IMR-90 (cell line): Measurements from ENCODE around the gene SCAF4. TPM values are rescaled to one million over a fixed set of nuclear protein-coding genes. Genes with fewer than 3 reads are reported as not detected.

Experiments
- ATAC-seq: fragments of 200-7000 bp; cut with Tn5 transposase; 2 replicates; pipeline ENCODE4 v1.9.1; 2020; ENCODE audit warnings: low read depth, mild to moderate bottlenecking, moderate library complexity
- BruUV-seq: library from RNA; stranded (reverse); fragments of 400-500 nt; replicated peaks from 2 replicates; lab custom pipeline; 2021; lab: Mats Ljungman, UMichigan
- CTCF ChIA-PET: fragments of 300-600 bp; formaldehyde crosslinking; extraction: SDS; loops from one replicate; lab custom pipeline; 2021; ENCODE audit warnings: antibody characterized with exemption; lab: Yijun Ruan, JAX
- POLR2A ChIA-PET: fragments of 300-600 bp; sonication (Branson Sonifier 250); formaldehyde crosslinking; loops from one replicate; lab custom pipeline; 2022; ENCODE audit warnings: antibody characterized with exemption; ENCODE audit not compliant: unreplicated experiment; lab: Charles Lee
- DNase-seq: peaks from one replicate; pipeline ENCODE4 v3.0.0; 2013
- H2AFZ ChIP-seq: replicated peaks from 2 replicates; pipeline ENCODE3; 2013; ENCODE audit warnings: low read length, mild to moderate bottlenecking; ENCODE audit not compliant: poor library complexity
- H2AK5ac ChIP-seq: 2 replicates; pipeline ENCODE4 v1.6.1; 2013; ENCODE audit warnings: low read depth, low read length, inconsistent platforms
- H2AK9ac ChIP-seq: replicated peaks from 2 replicates; pipeline ENCODE3; 2013; ENCODE audit warnings: mild to moderate bottlenecking, low read depth, low read length, moderate library complexity; ENCODE audit not compliant: poor library complexity
- H2BK120ac ChIP-seq: 2 replicates; pipeline ENCODE4 v1.6.1; 2013; ENCODE audit warnings: low read depth, low read length, inconsistent platforms
- H2BK15ac ChIP-seq: 3 replicates; pipeline ENCODE4 v1.6.1; 2013; ENCODE audit warnings: low read depth, low read length, inconsistent platforms
- H2BK20ac ChIP-seq: 2 replicates; pipeline ENCODE4 v1.6.1; 2013; ENCODE audit warnings: low read depth, mild to moderate bottlenecking, inconsistent platforms, low read length, moderate library complexity
- H2BK5ac ChIP-seq: 2 replicates; pipeline ENCODE4 v1.6.1; 2013; ENCODE audit warnings: mild to moderate bottlenecking, low read depth, low read length, inconsistent platforms; ENCODE audit not compliant: poor library complexity, severe bottlenecking
- H3K14ac ChIP-seq: replicated peaks from 2 replicates; pipeline ENCODE4 v1.6.1; 2013; ENCODE audit warnings: low read depth, low read length, inconsistent platforms
- H3K18ac ChIP-seq: 2 replicates; pipeline ENCODE4 v1.6.1; 2013; ENCODE audit warnings: low read depth, low read length, control low read depth
- H3K23ac ChIP-seq: 2 replicates; pipeline ENCODE4 v1.6.1; 2013; ENCODE audit warnings: low read depth, low read length, inconsistent platforms
- H3K27ac ChIP-seq: 2 replicates; pipeline ENCODE4 v1.5.1; 2013; ENCODE audit warnings: mild to moderate bottlenecking, control low read depth, low read length; ENCODE audit not compliant: insufficient read depth
- H3K27me3 ChIP-seq: 2 replicates; pipeline ENCODE4 v1.6.1; 2013; ENCODE audit warnings: low read length; ENCODE audit not compliant: control insufficient read depth, insufficient read depth
- H3K36me3 ChIP-seq: 2 replicates; pipeline ENCODE4 v1.6.1; 2013; ENCODE audit warnings: low read length, mixed read lengths; ENCODE audit not compliant: control insufficient read depth, insufficient read depth
- H3K4ac ChIP-seq: 2 replicates; pipeline ENCODE4 v1.6.1; 2013; ENCODE audit warnings: low read depth, low read length, inconsistent platforms
- H3K4me1 ChIP-seq: 2 replicates; pipeline ENCODE4 v1.6.1; 2013; ENCODE audit warnings: low read length, mixed read lengths; ENCODE audit not compliant: control insufficient read depth, insufficient read depth
- H3K4me2 ChIP-seq: 2 replicates; pipeline ENCODE4 v1.6.1; 2013; ENCODE audit warnings: low read depth, mild to moderate bottlenecking, control low read depth, low read length, moderate library complexity
- H3K4me3 ChIP-seq: 2 replicates; pipeline ENCODE4 v1.5.1; 2013; ENCODE audit warnings: low read depth, mild to moderate bottlenecking, control low read depth, low read length, moderate library complexity; ENCODE audit not compliant: insufficient read depth
- H3K56ac ChIP-seq: 2 replicates; pipeline ENCODE4 v1.6.1; 2013; ENCODE audit warnings: low read length, inconsistent platforms; ENCODE audit not compliant: insufficient read depth; ENCODE audit errors: extremely low read depth
- H3K79me1 ChIP-seq, 2 experiments: 2 replicates each; pipeline ENCODE4 v1.6.1; 2013; ENCODE audit warnings: low read length in 2 of 2, inconsistent platforms in 1 of 2, low read depth in 1 of 2
- H3K9ac ChIP-seq: 2 replicates; pipeline ENCODE4 v1.6.1; 2013; ENCODE audit warnings: low read depth, low read length, control low read depth
- H3K9me1 ChIP-seq: 2 replicates; pipeline ENCODE4 v1.6.1; 2013; ENCODE audit warnings: low read length, inconsistent platforms; ENCODE audit not compliant: insufficient read depth
- H3K9me3 ChIP-seq: 2 replicates; pipeline ENCODE4 v1.6.1; 2013; ENCODE audit warnings: low read length; ENCODE audit not compliant: control insufficient read depth, insufficient read depth
- H4K20me1 ChIP-seq: 2 replicates; pipeline ENCODE4 v1.6.1; 2013; ENCODE audit warnings: low read length, inconsistent platforms; ENCODE audit not compliant: insufficient read depth
- H4K5ac ChIP-seq: 2 replicates; pipeline ENCODE4 v1.6.1; 2013; ENCODE audit warnings: mild to moderate bottlenecking, low read depth, low read length, control low read depth
- H4K8ac ChIP-seq, 2 experiments: 2 replicates each; pipeline ENCODE4 v1.6.1; 2013; ENCODE audit warnings: low read depth in 2 of 2, low read length in 2 of 2, control low read depth in 1 of 2, inconsistent platforms in 1 of 2
- H4K91ac ChIP-seq: 2 replicates; pipeline ENCODE4 v1.6.1; 2013; ENCODE audit warnings: low read depth, low read length, inconsistent platforms; ENCODE audit not compliant: insufficient read depth
- BHLHE40 ChIP-seq: fragments of 150-350 bp; IDR thresholded peaks from 2 replicates; pipeline ENCODE4 v1.6.1; 2016; ENCODE audit warnings: mild to moderate bottlenecking, low read depth, low read length
- CEBPB ChIP-seq: IDR thresholded peaks from 2 replicates; pipeline ENCODE4 v1.6.1; 2012; ENCODE audit warnings: low read depth, low read length, improper control_type of control experiment
- CHD1 ChIP-seq: IDR thresholded peaks from 2 replicates; pipeline ENCODE4 v1.6.1; 2012; ENCODE audit warnings: low read depth, low read length, improper control_type of control experiment
- ELK1 ChIP-seq: fragments of 150-350 bp; IDR thresholded peaks from 2 replicates; pipeline ENCODE4 v1.6.1; 2016; ENCODE audit warnings: low read depth, mild to moderate bottlenecking, low read length, moderate library complexity, borderline replicate concordance
- FOS ChIP-seq: fragments of 150-350 bp; IDR thresholded peaks from 2 replicates; pipeline ENCODE4 v1.6.1; 2016; ENCODE audit warnings: low read depth, low read length
- MAFK ChIP-seq: IDR thresholded peaks from 2 replicates; pipeline ENCODE4 v1.6.1; 2012; ENCODE audit warnings: low read depth, low read length, improper control_type of control experiment
- MAZ ChIP-seq: IDR thresholded peaks from 2 replicates; pipeline ENCODE4 v1.6.1; 2012; ENCODE audit warnings: low read depth, mild to moderate bottlenecking, low read length, improper control_type of control experiment, moderate library complexity, borderline replicate concordance
- MXI1 ChIP-seq: IDR thresholded peaks from 2 replicates; pipeline ENCODE4 v1.6.1; 2012; ENCODE audit warnings: low read depth, mild to moderate bottlenecking, low read length, moderate library complexity, borderline replicate concordance
- NFE2L2 ChIP-seq: fragments of 150-350 bp; IDR thresholded peaks from 2 replicates; pipeline ENCODE4 v1.6.1; 2016; ENCODE audit warnings: low read depth, mild to moderate bottlenecking, low read length
- POLR2A ChIP-seq: IDR thresholded peaks from 2 replicates; pipeline ENCODE4 v1.6.1; 2012; ENCODE audit warnings: mild to moderate bottlenecking, low read depth, low read length
- RCOR1 ChIP-seq: IDR thresholded peaks from 2 replicates; pipeline ENCODE4 v1.6.1; 2012; ENCODE audit warnings: mild to moderate bottlenecking, low read length, improper control_type of control experiment; ENCODE audit not compliant: insufficient replicate concordance
- SMC3 ChIP-seq: fragments of 150-350 bp; IDR thresholded peaks from 2 replicates; pipeline ENCODE4 v1.6.1; 2016; ENCODE audit warnings: low read depth, mild to moderate bottlenecking, antibody characterized with exemption, low read length, moderate library complexity
- USF2 ChIP-seq: fragments of 150-350 bp; IDR thresholded peaks from 2 replicates; pipeline ENCODE4 v1.6.1; 2017; ENCODE audit warnings: mild to moderate bottlenecking, antibody characterized with exemption, low read length, low read depth
- WGBS, 2 experiments: methylation state at CpG; one replicate each; pipeline versions ENCODE4 v1.1.5 to v1.1.7; 2013; ENCODE audit warnings: missing lambda C conversion rate in 2 of 2; ENCODE audit not compliant: insufficient read length in 1 of 2; ENCODE audit errors: extremely low coverage in 2 of 2; 5-methylcytosine and 5-hydroxymethylcytosine counted together
- dilution Hi-C: fragments of 300-500 bp; cut with HindIII; formaldehyde crosslinking; loops from one replicate; pipeline ENCODE4 v1.14.3; 2018; ENCODE audit warnings: low sequenced_read_pairs; ENCODE audit not compliant: unreplicated experiment
- in situ Hi-C: fragments of 300-500 bp; cut with MboI; formaldehyde crosslinking; loops from 3 replicates; pipeline ENCODE4 v1.14.3; 2019; ENCODE audit warnings: low sequenced_read_pairs, inconsistent platforms, mixed read lengths
- intact Hi-C: fragments of 100-400 bp; cut with micrococcal nuclease; formaldehyde crosslinking; loops from 2 replicates; pipeline ENCODE4 v1.10.0; 2022
- polyA plus RNA-seq, 3 experiments: library from polyadenylated mRNA; depleted of rRNA; stranded (reverse); fragments of >200 nt; gene quantifications; 2 replicates each; pipeline ENCODE4 v1.2.3, GENCODE V29; 2012; ENCODE audit warnings: low replicate concordance in 1 of 3
- total RNA-seq: library from RNA; depleted of rRNA; stranded (reverse); fragments of >200 nt; gene quantifications from 2 replicates; pipeline ENCODE4 v1.2.3, GENCODE V29; 2012

Gene SCAF4
- total and polyA plus RNA-seq, 2 of the 4 experiments (the other 2 are of a cell fraction), result 2.7 to 12.1 TPM

DNA sequence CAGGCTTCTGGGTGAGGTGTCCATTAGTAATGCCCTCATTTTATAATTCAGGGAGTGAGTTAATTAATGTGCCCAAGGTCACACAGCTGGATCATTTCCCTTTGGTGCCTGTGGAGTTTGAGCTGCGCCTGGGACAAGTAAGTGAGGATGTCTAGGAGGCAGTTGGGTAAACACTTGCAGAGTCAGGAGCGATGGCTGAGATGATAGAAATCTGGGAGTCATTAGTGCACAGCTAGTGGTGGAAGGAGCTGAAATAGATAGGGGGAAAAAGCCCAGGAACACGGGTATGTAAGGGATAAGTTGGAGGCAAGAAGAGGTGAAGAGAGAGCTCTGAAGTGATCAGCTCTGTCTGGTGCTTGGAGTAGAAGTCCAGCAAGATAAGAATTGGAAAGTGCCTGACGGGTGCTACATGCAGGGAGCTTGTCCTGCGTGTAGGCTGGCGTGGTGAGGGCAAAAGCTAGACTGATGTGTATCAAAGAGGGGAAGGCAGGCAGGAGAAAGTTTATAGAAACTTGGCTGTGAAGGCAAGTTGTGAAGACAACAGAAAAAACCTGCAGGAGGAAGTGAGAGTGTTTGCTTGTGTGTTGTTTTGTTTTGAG lies 1.7 kb upstream of the SCAF4 start:
- ATAC-seq (no peak), DNase-seq (peak; percentile 7)
- Histone ChIP-seq H3K9me1 (peaks cover 13% of the 10 kb centered on the region), H3K4me1 (peaks cover 22% of the 10 kb centered on the region), H4K91ac (no peak overlapping the region), H2AK9ac (no peak overlapping the region), H2AFZ (peak overlapping the region; percentile 23), H3K4ac (peak overlapping the region; percentile 42; the same call in 1 of the 2 replicates), H4K5ac (0 out of 2 replicates have a peak overlapping the region, but pooled peaks have one; percentile 6), H3K27ac (no peak overlapping the region), H4K8ac (peak overlapping the region in 1 of 2 experiments; percentile 86; a peak in 2 of 4 replicates), H2AK5ac (peak overlapping the region; percentile 24; the same call in 1 of the 2 replicates), H3K4me2 (no peak overlapping the region; the same call in 1 of the 2 replicates), H2BK15ac (no peak overlapping the region), H3K14ac (no peak overlapping the region; the same call in 1 of the 2 replicates), H2BK120ac (no peak overlapping the region), H3K4me3 (no peak overlapping the region), H3K27me3 (no peaks in the 10 kb centered on the region), H3K56ac (no peak overlapping the region), H3K36me3 (no peaks in the 10 kb centered on the region), H2BK5ac (no peak overlapping the region), H3K18ac (no peak overlapping the region), H3K9me3 (no peaks in the 10 kb centered on the region), H4K20me1 (peaks cover 28% of the 10 kb centered on the region), H3K23ac (peak overlapping the region; percentile 62; the same call in 1 of the 2 replicates), H3K9ac (no peak overlapping the region), H2BK20ac (no peak overlapping the region), H3K79me1 (peaks cover 3 to 21% of the 10 kb centered on the region in 2 experiments; a peak in 2 of 4 replicates)
- POLR2A ChIA-PET, result no interaction called here
- CTCF ChIA-PET, result interaction anchor here (0.6 kb wide), 1 partner anchor 135 kb away, joined by 4 read pairs; no protein-coding TSS in a partner anchor
- in situ Hi-C loops, result no loop called here
- dilution Hi-C loops, result no loop called here
- TF ChIP-seq BHLHE40 (no peak), MXI1 (no peak), MAFK (no peak), SMC3 (no peak), ELK1 (no peak), RCOR1 (no peak), MAZ (no peak), FOS (no peak), USF2 (no peak), CHD1 (no peak), CEBPB (no peak), NFE2L2 (no peak), POLR2A (no peak)
- intact Hi-C loops, result loop anchor here (5.0 kb wide), 1 partner anchor 524 kb away; no protein-coding TSS in a partner anchor
- WGBS, 2 experiments, result 28% methylated on average over 3 of the region's 6 CpGs; no CpG with 5 or more reads in 1 of the 2 experiments
- BruUV-seq, result no TSS peak
